A673 (cell line): Measurements from ENCODE around the gene AFF1.

Experiments used
- CTCF ChIP-seq: fragments of 300-800, 200-600 bp; sonication (generic); conservative IDR thresholded peaks from 2 replicates; pipeline ENCODE4 v1.5.1; 2017; ENCODE audit warnings: low read depth, mild to moderate bottlenecking, antibody characterized with exemption, low read length, moderate library complexity, mixed read lengths
- EZH2 ChIP-seq: fragments of 200-600 bp; sonication (generic); IDR thresholded peaks from 2 replicates; pipeline ENCODE4 v1.6.1; 2017; ENCODE audit warnings: borderline replicate concordance, low read depth, mild to moderate bottlenecking, mixed read lengths, antibody characterized with exemption, low read length; ENCODE audit not compliant: poor library complexity, severe bottlenecking

- TF ChIP-seq CTCF, result no peak
- TF ChIP-seq EZH2, result no peak
Observed at GRCh38 chr4:87120010-87120409, 185.2 kb downstream of the AFF1 start.
